ENCODE data around the gene TRPV4. TPM values are rescaled to one million over a fixed set of nuclear protein-coding genes. Genes with fewer than 3 reads are reported as not detected.

The TRPV4 gene
- total and polyA plus RNA-seq, 10 of the 15 experiments (the other 5 are each of a cell fraction or from before 2014, with no cell fraction given): not detected

- TF ChIP-seq BCLAF1 (IDR thresholded peaks at IDR 0.05) (no peak), ELK1 (IDR thresholded peaks at IDR 0.05; ENCODE audit: low read depth, low read length) (no peak), SREBF2 (IDR thresholded peaks at IDR 0.05; ENCODE audit: low read length) (no peak)
Observed at GRCh38 chr12:109818253-109818652, 14.9 kb downstream of the TRPV4 start (continued).

- no peak for TF ChIP-seq SP1 (IDR thresholded peaks at IDR 0.05; ENCODE audit: low read depth, low read length)
- TF ChIP-seq ZNF622 (IDR thresholded peaks at IDR 0.05): no peak
- TF ChIP-seq SMAD5 (IDR thresholded peaks at IDR 0.05; ENCODE audit: low read depth): no peak
- TF ChIP-seq SUPT20H (IDR thresholded peaks at IDR 0.05; ENCODE audit: borderline replicate concordance, control insufficient read depth, low read depth, low read length): no peak
- no peak for TF ChIP-seq ESRRA (IDR thresholded peaks at IDR 0.05; ENCODE audit: low read length)
- TF ChIP-seq REST (IDR thresholded peaks at IDR 0.05; ENCODE audit: low read depth, low read length): no peak
- TF ChIP-seq CHD2 (IDR thresholded peaks at IDR 0.05; ENCODE audit: borderline replicate concordance, low read depth, low read length): no peak
- TF ChIP-seq HDAC2 (IDR thresholded peaks at IDR 0.05): no peak
- TF ChIP-seq SRF (IDR thresholded peaks at IDR 0.05; ENCODE audit: low read depth in 2 of 2, low read length in 2 of 2): no peak
- TF ChIP-seq CREM (IDR thresholded peaks at IDR 0.05; ENCODE audit: low read depth): no peak
- TF ChIP-seq BHLHE40 (IDR thresholded peaks at IDR 0.05; ENCODE audit: borderline replicate concordance in 1 of 2, low read depth in 2 of 2, low read length in 1 of 2): no peak
- ChIA-PET SMC1A (ENCODE audit: uncharacterized antibody, unreplicated experiment) (no interaction called here), POLR2A (no interaction called here), CTCF (no interaction called here), RAD21 (ENCODE audit: unreplicated experiment) (no interaction called here)
- H2AFZ ChIP-seq (ENCODE audit: control insufficient read depth, low read depth, low read length): no peak overlapping the region
- no peaks in the 10 kb centered on the region for H3K36me3 ChIP-seq (ENCODE audit: control insufficient read depth in 2 of 2, insufficient read depth in 2 of 2, low read length in 1 of 2)
- H3K4me1 ChIP-seq (ENCODE audit: control insufficient read depth, insufficient read depth, low read length): no peaks in the 10 kb centered on the region
- no peak for DNase-seq (ENCODE audit: low read depth, low spot score)
- ATAC-seq: no peak
- BruUV-seq (replicated peaks): no TSS peak
- 34% methylated on average over 8 of the region's 8 CpGs for WGBS (ENCODE audit: insufficient coverage, insufficient replicate concordance, low lambda C conversion rate, missing lambda C conversion rate)
- no peak overlapping the region for H3K4me3 ChIP-seq
- H3K27me3 ChIP-seq (replicated peaks in 1 of 2; ENCODE audit: control insufficient read depth in 2 of 2, insufficient read depth in 2 of 2, low read length in 1 of 2): no peaks in the 10 kb centered on the region
- intact Hi-C loops (cut with micrococcal nuclease; ENCODE audit: unreplicated experiment): no loop called here
- H3K9me3 ChIP-seq (replicated peaks; ENCODE audit: control insufficient read depth, insufficient read depth, low read length): no peaks in the 10 kb centered on the region
- in situ Hi-C loops (cut with MboI): no loop called here
- no peak for FAIRE-seq
- H3K27ac ChIP-seq (ENCODE audit: control insufficient read depth, insufficient read depth): no peak overlapping the region
- no peak overlapping the region for H3K9ac ChIP-seq (ENCODE audit: control insufficient read depth, insufficient read depth, low read length)
- H3K79me2 ChIP-seq (ENCODE audit: control insufficient read depth, insufficient read depth, low read length): no peaks in the 10 kb centered on the region
- no peak overlapping the region for H3K4me2 ChIP-seq (ENCODE audit: control insufficient read depth, insufficient read depth)
- no peaks in the 10 kb centered on the region for H4K20me1 ChIP-seq (ENCODE audit: control insufficient read depth, insufficient read depth)
Observed at GRCh38 chr12:109817627-109818231, 15.5 kb downstream of the TRPV4 start.

Data from GM12878 (cell line).